HG03039 (cell line): ENCODE measurements around the gene PARS2.

Experiments used
- ATAC-seq: cut with Tn5 transposase; IDR thresholded peaks from one replicate; pipeline ENCODE4 v1.9.1; 2021; ENCODE audit warnings: mild to moderate bottlenecking, moderate library complexity; ENCODE audit not compliant: unreplicated experiment

PARS2 gene

DNA sequence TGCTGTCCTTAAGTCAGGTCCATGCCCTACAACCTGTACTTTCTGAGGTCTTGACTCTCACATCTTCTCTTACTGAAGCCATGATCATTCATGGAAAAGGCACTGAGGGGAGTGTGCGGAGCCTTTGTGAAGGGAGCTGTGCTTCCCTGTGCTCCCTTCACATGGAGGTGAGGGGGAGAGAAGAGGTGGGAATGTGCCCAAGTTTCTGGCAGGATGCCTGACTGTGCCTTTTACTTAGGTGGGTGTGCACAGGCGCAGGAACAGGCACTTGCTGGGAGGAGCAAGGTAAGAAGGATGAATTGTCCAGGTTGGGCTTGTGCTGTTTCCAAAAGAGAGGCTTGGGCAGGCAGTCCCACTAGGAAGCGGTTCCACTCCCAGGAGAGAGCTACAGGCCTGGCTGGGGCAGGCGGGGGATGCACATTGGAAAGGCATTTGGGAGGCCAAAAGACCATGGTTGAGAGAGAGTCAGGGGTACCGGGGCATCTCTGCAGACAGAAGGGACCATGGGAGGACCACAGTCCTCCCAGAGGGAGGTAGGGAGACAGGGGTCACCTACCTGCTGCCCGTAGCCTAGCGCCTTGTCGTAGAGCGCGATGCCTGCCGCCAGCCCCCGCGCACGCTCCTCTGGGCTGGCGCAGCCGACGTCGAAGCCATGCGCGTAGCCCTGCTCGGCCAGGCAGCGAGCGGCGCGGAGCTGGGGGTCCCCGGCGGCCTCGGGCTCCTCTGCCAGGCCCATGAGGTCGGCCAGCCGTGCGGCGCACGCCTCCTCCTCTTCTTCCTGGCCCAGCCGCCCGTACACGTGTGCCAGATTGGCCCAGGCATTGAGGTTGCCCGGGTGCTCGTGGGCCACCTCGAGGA is 35.9 kb upstream of the PARS2 start:
- ATAC-seq, result no peak

DNA sequence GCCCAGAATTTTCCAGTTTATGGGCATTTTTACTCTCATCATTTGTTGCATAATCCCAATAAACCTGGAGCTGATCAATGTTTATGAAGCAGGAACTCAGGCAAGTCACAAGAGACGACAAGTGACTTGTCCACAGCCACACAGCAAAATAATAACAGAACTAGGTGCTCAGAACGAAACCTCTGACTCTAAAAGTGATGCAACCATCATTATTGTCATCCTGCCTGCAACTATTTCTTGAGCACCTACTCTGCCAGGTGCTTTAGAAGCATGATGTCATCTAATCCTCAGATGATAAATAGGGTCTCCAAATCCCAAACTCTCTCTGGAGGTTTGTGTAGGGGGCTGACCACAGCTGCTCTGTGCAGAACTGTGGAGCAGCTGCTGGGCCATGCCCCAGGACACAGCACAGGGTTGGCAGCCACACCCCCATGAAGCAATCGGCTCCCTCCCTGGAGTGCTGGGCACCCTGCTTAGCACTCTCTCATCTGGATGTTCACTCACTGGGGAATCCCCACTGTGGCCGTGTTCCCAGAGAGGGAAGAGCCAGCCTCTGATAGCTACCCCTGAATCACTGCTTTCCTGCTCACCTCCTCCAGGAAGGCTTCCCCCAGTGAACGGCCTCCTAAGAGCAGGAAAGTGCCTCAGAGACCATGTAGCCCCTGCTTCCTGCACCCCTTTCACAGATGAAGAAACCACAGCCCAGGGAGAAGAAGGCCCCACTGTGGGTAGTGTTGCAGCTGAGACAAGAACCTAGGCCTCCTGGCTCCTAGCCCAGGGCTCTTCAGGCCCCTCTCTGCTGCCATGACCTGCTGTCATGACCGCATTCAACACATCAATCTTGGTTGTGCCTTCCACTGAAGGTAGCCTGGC is 34.7 kb upstream of the PARS2 start:
- ATAC-seq, result peak; percentile 44

DNA sequence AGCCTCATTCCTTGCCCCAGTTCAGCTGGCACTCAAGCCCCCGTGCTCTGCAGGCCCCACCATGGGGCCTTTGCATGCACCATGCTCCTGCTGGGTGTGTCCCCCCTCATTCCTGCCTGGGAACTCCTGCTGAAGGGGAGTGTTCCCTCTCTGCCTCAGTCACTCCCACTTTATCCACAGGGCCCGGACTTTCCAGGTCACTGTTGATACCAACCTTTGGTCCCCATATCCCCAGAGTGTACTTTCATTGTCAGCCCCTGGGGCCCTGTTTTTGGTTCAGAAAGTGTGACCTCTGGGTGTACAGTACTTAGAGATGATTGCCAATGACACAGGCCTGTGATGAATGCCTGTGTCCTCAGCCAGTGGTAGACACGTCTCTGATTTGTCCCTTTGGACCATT is 33.9 kb upstream of the PARS2 start:
- no peak for ATAC-seq

DNA sequence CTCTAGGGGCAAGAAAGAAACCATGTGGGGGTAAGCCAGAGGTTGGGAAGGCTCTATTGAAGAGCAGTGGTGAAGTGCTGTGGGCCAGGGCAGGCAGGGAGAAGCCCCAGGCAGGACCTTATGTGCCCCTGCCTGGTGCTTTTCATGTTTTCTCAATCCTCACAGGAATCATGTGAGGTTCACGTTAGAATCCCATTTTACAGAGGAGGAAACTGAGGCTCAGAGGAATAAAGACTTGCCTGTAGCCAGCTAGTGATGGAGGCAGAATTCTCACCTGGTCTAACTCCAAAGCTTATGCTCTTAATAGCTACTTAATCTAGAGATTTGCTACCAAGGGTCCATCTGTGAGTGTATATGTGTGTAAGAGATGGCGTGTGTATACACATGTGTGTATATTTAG is 32.6 kb upstream of the PARS2 start:
- ATAC-seq, result no peak

DNA sequence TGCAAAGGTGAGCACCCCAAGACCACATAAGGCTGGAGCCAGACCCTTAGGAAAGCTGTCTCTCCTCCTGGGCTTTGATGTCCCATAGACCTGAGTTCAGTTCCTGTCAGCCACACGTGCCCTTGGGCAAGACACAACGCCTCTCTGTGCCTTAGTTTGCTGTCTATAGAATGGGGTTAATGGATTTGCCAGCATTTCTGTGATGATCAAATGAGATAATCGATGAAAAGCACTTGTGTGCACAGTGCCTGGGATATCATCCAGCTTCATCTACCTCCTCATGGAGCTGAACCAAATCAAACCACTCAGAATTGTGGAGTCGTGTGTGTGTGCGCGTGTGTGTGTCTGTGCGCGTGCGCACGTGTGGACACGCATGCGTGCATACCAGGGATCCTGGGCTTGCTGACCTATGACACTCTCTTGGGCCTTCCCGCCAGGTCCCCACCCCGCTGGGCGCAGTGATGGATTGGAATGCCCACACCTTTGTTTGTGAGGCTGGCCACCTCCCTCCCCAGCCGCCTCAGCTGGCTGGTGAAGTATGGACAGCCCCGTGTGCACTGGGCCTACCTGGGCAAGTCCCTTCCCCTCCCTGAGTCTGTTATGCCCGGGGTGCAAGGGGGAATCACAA is 31.6 kb upstream of the PARS2 start:
- no peak for ATAC-seq

DNA sequence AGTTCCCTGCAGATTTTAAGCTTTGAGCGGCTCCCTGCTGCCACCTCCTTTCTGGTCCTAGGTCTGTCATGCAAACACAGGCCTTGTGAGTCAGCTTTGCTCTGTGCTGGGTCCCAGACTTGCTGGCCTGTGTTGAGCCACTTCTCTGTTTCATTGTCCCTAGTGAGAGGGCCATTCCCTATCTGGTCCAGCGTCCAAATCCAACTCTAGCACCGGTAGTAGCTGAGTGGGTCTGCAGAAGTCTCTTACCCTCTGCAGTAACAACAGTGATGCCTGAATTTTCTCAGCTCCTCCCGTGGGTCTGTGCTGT is 31.0 kb upstream of the PARS2 start:
- ATAC-seq, result no peak

DNA sequence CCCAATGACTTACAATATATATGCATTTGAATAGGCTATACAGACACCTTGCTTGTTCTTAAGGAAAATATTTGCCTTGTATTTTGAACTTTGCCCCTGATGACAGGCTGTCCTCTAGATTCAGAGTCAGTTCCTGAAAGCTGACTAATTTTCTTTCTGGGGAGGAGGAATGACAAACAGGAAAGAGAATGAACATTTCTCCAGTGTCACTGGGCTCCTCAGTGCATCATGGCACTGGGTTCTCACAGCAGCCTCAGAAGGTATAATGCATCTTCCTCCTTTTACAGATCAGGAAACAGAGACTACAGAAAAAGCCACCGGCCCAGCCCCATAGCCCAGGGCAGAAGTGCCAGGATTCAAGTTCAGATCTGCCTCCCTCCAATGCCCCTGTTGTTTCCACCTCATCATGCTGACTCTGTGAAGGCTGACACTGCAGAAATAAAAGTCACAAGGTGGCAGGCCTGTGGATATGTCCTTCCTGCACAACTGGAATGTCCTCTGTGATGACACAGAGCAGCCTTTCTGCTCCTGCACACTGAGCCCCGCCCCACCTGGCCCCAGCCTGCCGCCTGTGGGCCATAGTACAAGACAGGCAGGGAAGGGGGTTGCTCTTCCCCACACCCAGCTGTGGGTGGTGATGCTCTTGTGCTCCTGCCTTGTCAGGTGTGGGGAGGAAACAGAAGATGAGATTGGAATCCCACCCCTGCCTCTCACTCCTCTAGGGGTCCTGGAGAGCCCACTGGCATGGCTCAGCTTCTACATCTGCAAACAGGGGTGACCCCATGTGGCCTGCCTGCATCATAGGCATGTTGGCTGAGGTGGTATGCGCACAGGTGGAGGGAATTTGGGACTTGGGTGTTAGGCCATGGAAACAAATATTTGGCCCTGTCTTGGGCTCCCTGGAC is 30.4 kb upstream of the PARS2 start:
- ATAC-seq, result no peak

DNA sequence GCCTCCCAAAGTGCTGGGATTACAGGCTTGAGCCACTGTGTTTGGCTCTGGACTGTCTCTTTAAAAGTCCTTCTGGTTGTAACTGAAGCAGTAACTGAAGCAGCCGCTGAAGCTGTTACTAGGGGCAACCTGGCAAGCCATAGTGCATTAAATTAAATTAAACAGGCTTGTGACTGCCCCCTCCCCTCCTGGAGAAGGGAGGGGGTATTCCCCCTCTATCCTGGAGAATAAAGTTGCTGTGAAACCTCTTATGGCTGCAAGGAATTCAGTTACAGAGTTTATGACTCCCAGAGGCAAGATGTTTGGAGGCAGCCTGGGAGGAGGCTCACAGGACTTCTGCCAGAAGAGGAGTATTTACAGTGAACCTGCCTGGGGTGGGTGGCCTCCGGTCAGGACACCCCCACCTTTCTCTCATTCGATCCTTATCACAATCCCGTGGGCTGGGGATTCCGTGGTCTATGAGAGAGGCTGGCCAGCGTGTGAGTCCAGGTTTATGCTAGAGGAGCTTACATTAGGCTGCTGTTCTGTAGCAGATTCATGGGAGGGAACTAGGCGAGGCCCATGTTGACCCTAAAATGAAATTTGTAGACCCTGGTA is 28.5 kb upstream of the PARS2 start:
- no peak for ATAC-seq

DNA sequence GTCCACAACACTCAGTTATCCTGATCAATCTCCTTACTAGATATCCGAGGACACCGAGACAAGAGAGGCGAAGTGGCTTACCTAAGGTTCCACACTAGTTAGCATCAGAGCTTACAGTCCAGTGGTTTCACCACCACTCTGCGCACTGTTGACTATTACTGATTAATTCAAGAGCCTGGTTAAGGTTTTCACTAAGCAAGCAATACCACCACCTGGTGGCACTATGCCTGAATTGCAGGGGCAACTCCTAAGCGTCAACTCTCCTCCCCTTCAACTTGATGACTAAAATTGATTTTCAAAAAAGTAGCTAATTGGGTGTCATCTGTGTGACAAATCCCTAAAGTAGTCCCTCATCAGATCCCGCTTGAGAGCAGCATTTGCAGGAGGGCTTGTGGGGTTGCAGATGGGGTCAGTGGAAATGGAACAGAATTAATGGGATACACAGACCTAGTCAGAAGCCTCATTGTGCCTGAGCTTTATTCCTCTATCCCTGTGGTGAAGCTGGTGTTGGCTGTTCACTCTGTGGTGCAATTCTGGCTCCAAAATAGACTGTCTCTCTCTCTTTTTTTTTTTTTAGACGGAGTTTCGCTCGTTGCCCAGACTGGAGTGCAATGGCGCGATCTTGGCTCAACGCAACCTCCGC is 27.7 kb upstream of the PARS2 start:
- ATAC-seq, result no peak

DNA sequence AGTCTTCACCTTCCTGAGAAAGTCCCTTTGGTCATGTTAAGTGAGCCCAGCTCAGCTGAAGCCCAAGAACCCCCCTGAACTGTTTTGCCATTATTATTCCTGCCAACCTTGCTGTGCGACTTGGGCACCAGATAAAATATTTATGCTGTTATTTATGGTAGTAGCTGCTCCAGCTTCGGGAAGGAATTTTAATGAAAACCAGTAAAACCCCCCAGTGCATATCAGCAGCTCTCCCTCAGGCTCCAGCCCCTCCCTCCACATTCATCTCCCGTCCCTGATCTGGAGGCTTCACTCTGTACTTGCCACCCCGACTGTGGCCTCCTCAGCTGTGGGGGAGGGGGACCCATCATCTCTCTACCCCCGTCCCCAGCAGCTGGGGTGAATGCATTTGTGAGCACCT is 24.1 kb upstream of the PARS2 start:
- ATAC-seq, result no peak

DNA sequence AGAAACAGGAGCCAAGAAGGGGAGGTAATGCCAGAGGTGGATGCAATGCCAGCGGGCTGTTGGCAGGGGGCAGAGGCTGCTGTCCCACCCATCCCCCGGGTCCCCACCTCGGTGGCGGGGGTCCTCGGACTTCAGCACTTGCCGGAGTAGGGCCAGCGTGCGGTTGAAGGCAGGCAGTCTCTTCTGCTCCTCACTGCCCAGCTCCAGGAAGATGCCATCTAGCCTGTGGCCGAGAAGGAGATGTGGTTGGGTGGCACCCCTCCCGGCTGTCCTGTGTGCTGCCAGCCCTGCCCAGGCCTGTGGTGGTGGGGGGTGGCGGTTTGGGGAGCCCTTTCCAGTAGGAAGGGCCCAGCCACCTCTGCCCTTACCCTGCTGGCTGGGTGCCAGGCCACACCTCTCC is 23.3 kb upstream of the PARS2 start:
- no peak for ATAC-seq

DNA sequence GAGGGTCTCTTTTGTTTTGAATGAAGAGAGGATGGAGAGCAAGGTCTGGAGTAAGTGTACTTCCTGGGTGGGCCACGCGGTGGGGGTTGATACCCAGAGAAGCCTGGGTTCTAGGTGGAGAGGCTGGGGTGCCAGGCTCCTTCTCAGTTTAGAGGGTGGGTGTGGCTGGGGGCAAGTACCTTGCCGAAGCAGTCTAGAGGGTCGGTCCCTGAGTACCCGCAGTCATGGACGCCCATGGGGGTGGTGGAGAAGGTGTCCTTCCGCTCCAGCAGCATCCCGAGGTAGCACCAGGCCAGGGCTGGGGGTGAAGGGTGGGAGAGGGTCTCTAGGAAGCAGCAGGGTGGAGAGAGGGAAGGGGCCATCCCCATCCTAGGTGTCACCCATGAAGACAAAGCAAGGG is 22.5 kb upstream of the PARS2 start:
- no peak for ATAC-seq

DNA sequence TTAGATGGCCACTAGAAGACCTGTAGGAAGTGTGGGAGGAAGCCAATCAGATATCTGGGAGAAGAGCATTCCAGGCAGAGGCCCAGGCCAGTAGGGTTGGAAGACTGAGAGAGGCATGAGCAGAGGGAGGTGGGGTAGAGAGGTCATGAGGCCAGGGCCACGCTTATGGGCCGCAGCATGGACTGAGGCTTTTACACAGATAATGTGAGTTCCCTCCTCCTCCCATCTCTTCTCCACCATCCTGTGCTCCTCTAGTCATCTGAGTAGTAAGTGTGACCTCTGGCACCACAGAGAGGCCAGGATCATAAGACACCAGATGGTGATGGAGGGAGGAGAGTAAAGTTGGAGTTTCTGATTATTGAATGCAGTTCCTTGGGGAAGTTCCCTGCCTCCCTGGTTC is 19.7 kb upstream of the PARS2 start:
- ATAC-seq, result no peak

DNA sequence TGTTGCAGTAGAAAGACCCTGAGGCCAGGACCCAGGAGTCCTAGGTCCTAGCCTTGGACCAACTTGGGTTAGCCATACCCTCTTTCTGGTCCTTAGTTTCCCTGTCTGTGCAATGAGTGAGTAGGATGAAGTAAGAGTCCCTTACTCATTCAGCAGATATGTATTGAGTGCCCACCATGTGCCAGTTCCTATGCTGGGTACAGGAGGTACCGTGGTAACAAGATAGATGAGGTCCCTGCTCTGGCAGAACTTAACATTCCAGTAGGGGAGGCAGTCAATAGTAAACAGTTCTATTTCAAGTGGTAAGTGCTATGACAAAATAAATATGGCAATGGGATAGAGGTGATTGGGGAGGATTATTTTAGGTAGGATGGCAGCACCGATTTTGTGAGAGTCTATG is 18.3 kb upstream of the PARS2 start:
- ATAC-seq, result no peak

DNA sequence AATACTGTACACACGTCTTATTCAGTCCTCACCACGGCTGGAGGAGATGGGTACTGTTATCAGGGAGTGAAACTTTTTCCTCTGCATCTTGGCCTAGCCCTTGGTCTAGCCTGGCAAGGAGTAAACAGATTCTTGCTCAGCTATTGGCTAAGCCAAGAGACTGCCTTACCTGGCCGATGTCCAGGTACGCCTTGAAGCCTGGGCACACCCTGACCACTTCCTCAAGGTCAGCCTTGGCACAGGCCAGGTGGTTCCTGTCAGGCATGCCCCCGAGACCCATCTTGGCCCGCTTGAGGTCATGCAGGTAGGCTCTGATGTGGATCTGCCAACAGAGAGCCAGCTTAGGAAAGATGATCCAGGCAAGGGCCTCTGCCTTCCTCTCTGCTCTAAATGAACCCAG is 17.8 kb upstream of the PARS2 start:
- ATAC-seq, result no peak

DNA sequence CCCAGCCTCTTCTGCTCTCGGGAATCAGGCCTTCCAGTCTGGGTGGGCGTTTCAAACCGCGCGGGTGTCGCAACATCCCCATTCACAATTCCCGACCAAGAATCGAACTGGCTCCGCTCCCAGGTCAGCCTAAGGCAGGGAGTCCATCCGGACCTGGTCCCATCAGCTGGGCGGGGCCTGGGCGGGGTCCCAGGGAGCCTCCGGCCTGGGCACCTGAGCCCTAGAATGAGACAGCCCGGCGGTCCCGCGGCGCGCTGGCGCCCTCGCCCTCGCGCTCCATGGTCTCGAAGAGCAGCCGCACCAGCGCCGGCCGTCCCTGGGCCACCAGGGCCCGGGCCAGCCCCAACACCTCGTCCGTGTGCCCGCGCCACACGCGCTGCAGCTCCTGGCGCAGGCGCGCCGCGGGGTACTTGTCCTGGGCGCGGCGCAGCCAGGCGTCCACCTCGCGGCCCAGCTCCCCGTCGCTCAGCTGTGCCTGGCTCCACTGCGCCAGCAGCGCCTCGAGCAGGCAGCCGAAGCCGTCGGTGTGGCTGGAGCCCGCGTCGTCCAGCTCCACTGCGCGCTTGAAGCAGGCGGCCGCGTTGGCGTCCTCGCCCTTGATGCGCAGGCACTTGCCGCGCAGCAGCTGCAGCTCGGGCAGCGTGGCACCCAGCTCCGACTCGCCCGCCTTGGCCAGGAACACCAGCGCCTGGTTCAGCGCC is 16.9 kb upstream of the PARS2 start:
- no peak for ATAC-seq

DNA sequence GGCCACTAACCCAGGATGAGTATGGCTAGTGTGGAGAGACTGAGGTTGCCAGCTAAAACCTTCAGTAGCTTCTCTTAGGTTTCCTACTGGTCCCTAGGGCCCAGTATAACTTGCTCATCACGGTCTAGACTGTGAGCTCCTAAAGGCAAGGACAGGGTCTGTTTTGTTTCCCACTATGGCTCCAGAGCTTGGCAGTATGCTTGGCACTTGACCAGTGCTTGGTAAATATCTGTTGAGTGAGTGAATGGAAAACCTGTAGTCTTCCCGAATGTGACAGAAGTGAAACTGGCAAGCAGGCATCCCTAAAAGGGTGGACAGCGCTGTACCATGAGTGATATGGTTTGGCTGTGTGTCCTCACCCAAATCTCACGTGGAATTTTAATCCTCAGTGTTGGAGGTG is 13.1 kb upstream of the PARS2 start:
- no peak for ATAC-seq

DNA sequence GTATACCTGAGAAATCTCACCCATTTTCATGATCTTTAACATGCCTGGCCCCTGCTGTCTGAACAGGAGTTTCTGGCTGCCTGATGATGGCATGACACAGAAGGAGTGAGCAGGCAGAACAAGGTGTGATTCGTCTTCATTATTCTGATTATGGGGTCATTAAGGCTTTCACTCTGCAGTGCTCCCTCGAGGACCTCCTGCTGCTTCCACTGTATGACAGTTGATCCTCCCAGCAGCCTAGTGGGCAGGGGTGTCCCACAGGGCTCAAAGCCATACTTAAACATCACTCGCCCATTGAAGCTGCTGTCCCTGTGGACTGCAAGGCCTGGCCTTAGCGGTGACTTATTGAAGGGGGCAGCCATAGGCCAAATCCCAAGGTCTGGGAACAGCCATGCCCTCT is 12.7 kb upstream of the PARS2 start:
- ATAC-seq, result no peak
